GM10266 (cell line): Measurements from ENCODE around the gene ARID5A.

Source experiments
- DNase-seq: peaks from one replicate; pipeline ENCODE4 v3.0.0; 2012; ENCODE audit errors: extremely low spot score
- CTCF ChIP-seq: IDR thresholded peaks from 2 replicates; pipeline ENCODE4 v1.5.1; 2012; ENCODE audit warnings: mild to moderate bottlenecking, low read depth; ENCODE audit not compliant: control insufficient read depth, insufficient read depth; ENCODE audit errors: missing control alignments

Gene ARID5A

GRCh38 chr2:96536445-96537065 lies at the start of gene ARID5A:
Gene ARID5A, plus strand, starts transcription at chr2:96536752. Its CDS starts 75 bp downstream, at chr2:96536827.
- peak; percentile 94 for DNase-seq
- no peak for TF ChIP-seq CTCF

GRCh38 chr2:96489261-96489660 lies 47.3 kb upstream of the ARID5A start:
- TF ChIP-seq CTCF: no peak
- no peak for DNase-seq

GRCh38 chr2:96489663-96490062 lies 46.9 kb upstream of the ARID5A start:
- no peak for DNase-seq
- no peak for TF ChIP-seq CTCF

GRCh38 chr2:96491860-96492497 lies 44.6 kb upstream of the ARID5A start:
- no peak for TF ChIP-seq CTCF
- DNase-seq: no peak

- TF ChIP-seq CTCF: no peak
- no peak for DNase-seq
Measured at GRCh38 chr2:96493072-96493471, 43.5 kb upstream of the ARID5A start.

GRCh38 chr2:96494188-96494587 lies 42.4 kb upstream of the ARID5A start:
- DNase-seq: no peak
- no peak for TF ChIP-seq CTCF

GRCh38 chr2:96495982-96496629 lies 40.4 kb upstream of the ARID5A start:
- no peak for TF ChIP-seq CTCF
- DNase-seq: no peak
